Vagina (tissue), 2 donors: ENCODE data around the gene MDN1.

Experiments
- CTCF ChIP-seq, 3 experiments: fragments of 450-650 bp in 2 of 3; fragments of 200-600 bp in 1 of 3; sonication (generic) in 1 of 3; IDR thresholded peaks; one replicate each; pipeline ENCODE4 v1.5.1; 2017 to 2019; ENCODE audit warnings: antibody characterized with exemption in 3 of 3, mild to moderate bottlenecking in 2 of 3, moderate library complexity in 2 of 3
- POLR2A ChIP-seq, 2 donors: fragments of 450-650 bp; IDR thresholded peaks; one replicate each; pipeline ENCODE4 v1.6.1; 2017; ENCODE audit warnings: antibody characterized with exemption in 2 of 2, mild to moderate bottlenecking in 2 of 2, moderate library complexity in 2 of 2
- POLR2AphosphoS5 ChIP-seq, 2 donors: sonication (generic); formaldehyde crosslinking; IDR thresholded peaks; one replicate each; pipeline ENCODE4 v1.9.0; 2017; ENCODE audit warnings: antibody characterized with exemption in 2 of 2, mild to moderate bottlenecking in 2 of 2, low read depth in 1 of 2; ENCODE audit not compliant: insufficient read depth in 1 of 2

GRCh38 chr6:89679215-89680120, 140.1 kb downstream of the MDN1 start:
- no peak for TF ChIP-seq POLR2A (IDR thresholded peaks at IDR 0.05)
- peak in 1 of 3 experiments; percentile 11 for TF ChIP-seq CTCF (IDR thresholded peaks at IDR 0.05)
- TF ChIP-seq POLR2AphosphoS5 (IDR thresholded peaks at IDR 0.05; ENCODE audit: insufficient read depth in 1 of 2, low read depth in 1 of 2) = no peak
